WTC11 (cell line): ENCODE results near the gene FCGR3B.
"Not testable (repeated sequence)": the region's sequence is repeated elsewhere in the genome, so short reads cannot be mapped to it uniquely, and the experiment has no call there.

Experiments
- CBFB ChIP-seq: sonication (generic); formaldehyde crosslinking; IDR thresholded peaks from 2 replicates; pipeline ENCODE4 v1.8.1; 2022; ENCODE audit warnings: mild to moderate bottlenecking, low read depth, missing genetic modification reagents
- MAX ChIP-seq: sonication (generic); formaldehyde crosslinking; IDR thresholded peaks from 2 replicates; pipeline ENCODE4 v1.8.0; 2022; ENCODE audit warnings: mild to moderate bottlenecking, missing genetic modification reagents
- SP1 ChIP-seq: sonication (generic); formaldehyde crosslinking; conservative IDR thresholded peaks from 2 replicates; pipeline ENCODE4 v1.8.1; 2022; ENCODE audit warnings: missing genetic modification reagents
- ZBTB21 ChIP-seq: sonication (generic); formaldehyde crosslinking; IDR thresholded peaks from 2 replicates; pipeline ENCODE4 v1.8.1; 2023; ENCODE audit warnings: mild to moderate bottlenecking, missing genetic modification reagents, borderline replicate concordance
- TF ChIP-seq, protein P1 (sequence below): sonication (generic); formaldehyde crosslinking; IDR thresholded peaks from 2 replicates; pipeline ENCODE4 v1.8.0; 2022; ENCODE audit warnings: mild to moderate bottlenecking, missing genetic modification reagents
- TF ChIP-seq, protein P2 (sequence below): fragments of 200-600 bp; IDR thresholded peaks from 2 replicates; pipeline ENCODE4 v1.8.0; 2022; ENCODE audit warnings: antibody characterized with exemption

DNA sequence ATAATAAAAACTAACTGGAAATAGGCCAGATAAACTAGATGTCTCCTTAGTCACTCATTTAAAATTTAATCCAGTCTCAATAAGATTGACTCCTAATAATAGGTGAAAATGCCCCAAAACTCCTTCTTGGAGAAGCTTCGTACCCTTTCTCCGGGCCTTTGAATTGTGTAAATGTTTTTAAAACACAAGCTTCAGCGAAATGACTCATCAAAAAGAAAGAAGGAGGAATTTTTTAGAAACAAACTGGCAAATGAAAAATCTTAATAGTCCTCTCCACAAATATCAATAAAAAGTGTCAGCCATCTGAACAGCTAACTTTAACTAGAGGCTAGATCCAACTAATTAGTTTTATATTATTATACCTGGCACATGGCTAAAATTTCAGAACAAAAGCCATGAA is 33.9 kb downstream of the FCGR3B start:
- not testable (repeated sequence) for TF ChIP-seq CBFB; MAX (CRISPR knock-in tag); ZBTB21; SP1 (CRISPR knock-in tag)
- TF ChIP-seq, protein P1, sequence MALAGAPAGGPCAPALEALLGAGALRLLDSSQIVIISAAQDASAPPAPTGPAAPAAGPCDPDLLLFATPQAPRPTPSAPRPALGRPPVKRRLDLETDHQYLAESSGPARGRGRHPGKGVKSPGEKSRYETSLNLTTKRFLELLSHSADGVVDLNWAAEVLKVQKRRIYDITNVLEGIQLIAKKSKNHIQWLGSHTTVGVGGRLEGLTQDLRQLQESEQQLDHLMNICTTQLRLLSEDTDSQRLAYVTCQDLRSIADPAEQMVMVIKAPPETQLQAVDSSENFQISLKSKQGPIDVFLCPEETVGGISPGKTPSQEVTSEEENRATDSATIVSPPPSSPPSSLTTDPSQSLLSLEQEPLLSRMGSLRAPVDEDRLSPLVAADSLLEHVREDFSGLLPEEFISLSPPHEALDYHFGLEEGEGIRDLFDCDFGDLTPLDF (CRISPR knock-in tag): not testable (repeated sequence)
- TF ChIP-seq, protein P2, sequence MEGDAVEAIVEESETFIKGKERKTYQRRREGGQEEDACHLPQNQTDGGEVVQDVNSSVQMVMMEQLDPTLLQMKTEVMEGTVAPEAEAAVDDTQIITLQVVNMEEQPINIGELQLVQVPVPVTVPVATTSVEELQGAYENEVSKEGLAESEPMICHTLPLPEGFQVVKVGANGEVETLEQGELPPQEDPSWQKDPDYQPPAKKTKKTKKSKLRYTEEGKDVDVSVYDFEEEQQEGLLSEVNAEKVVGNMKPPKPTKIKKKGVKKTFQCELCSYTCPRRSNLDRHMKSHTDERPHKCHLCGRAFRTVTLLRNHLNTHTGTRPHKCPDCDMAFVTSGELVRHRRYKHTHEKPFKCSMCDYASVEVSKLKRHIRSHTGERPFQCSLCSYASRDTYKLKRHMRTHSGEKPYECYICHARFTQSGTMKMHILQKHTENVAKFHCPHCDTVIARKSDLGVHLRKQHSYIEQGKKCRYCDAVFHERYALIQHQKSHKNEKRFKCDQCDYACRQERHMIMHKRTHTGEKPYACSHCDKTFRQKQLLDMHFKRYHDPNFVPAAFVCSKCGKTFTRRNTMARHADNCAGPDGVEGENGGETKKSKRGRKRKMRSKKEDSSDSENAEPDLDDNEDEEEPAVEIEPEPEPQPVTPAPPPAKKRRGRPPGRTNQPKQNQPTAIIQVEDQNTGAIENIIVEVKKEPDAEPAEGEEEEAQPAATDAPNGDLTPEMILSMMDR: not testable (repeated sequence)
